ENCODE measurements around the gene SORCS3. TPM values are rescaled to one million over a fixed set of nuclear protein-coding genes. Genes with fewer than 3 reads are reported as not detected.

SORCS3 gene
- total and polyA plus RNA-seq, 2 donors (not counting 1 experiment from before 2014, with no cell fraction given), result not detected

- no peaks in the 10 kb centered on the region for H4K20me1 ChIP-seq (ENCODE audit: control insufficient read depth, insufficient read depth, low read length, poor library complexity, severe bottlenecking)
- no peak overlapping the region for H3K9ac ChIP-seq (ENCODE audit: low read length)
- H3K27ac ChIP-seq (ENCODE audit: low read length in 2 of 2), result no peak overlapping the region
- 77% methylated on average over 2 of the region's 2 CpGs for WGBS (ENCODE audit: insufficient coverage)
- no peak overlapping the region for H3K4me2 ChIP-seq (replicated peaks; ENCODE audit: low read depth, low read length, poor library complexity, severe bottlenecking)
- Mint-ChIP-seq H3K4me3 (no peak overlapping the region), H3K27me3 (no peaks in the 10 kb centered on the region), H3K27ac (no peak overlapping the region), H3K4me1 (no peaks in the 10 kb centered on the region), H3K9me3 (ENCODE audit: insufficient read depth) (no peaks in the 10 kb centered on the region)
- no peak overlapping the region for H2AFZ ChIP-seq (ENCODE audit: insufficient read depth, low read depth, low read length, poor library complexity, severe bottlenecking)
- no peaks in the 10 kb centered on the region for H3K36me3 ChIP-seq (replicated peaks in 1 of 2; ENCODE audit: control extremely low read depth in 1 of 2, control insufficient read depth in 1 of 2, extremely low read depth in 1 of 2, insufficient read depth in 2 of 2, low read length in 1 of 2)
- TF ChIP-seq CTCF (IDR thresholded peaks at IDR 0.05) (no peak), EZH2 (IDR thresholded peaks at IDR 0.05; ENCODE audit: borderline replicate concordance, insufficient read depth, low read depth, low read length, poor library complexity, severe bottlenecking) (no peak)
- POLR2A ChIA-PET, result no interaction called here
- intact Hi-C loops (cut with micrococcal nuclease), result no loop called here
- H3K27me3 ChIP-seq (replicated peaks in 1 of 4; ENCODE audit: control extremely low read depth in 1 of 4, control insufficient read depth in 3 of 4, insufficient read depth in 4 of 4, low read length in 3 of 4), result no peaks in the 10 kb centered on the region
- ATAC-seq (ENCODE audit: low read depth) (no peak), DNase-seq (no peak)
- CTCF ChIA-PET, result no interaction called here
- H3K4me3 ChIP-seq (ENCODE audit: control extremely low read depth in 1 of 5, extremely low read depth in 1 of 5, insufficient read depth in 1 of 5, low read depth in 2 of 5, low read length in 4 of 5), result no peak overlapping the region
- H3K79me2 ChIP-seq (ENCODE audit: control insufficient read depth, insufficient read depth, low read length), result no peaks in the 10 kb centered on the region
- H3K9me3 ChIP-seq (ENCODE audit: control extremely low read depth in 1 of 3, control insufficient read depth in 2 of 3, insufficient read depth in 1 of 3, low read length in 2 of 3), result peaks cover 0 to 2% (median 0%) of the 10 kb centered on the region in 3 donors
- H3K4me1 ChIP-seq (ENCODE audit: control insufficient read depth in 2 of 2, insufficient read depth in 2 of 2, low read length in 2 of 2), result no peaks in the 10 kb centered on the region
Observed at GRCh38 chr10:104791471-104791870, 150.4 kb downstream of the SORCS3 start.

GRCh38 chr10:104795411-104795810 is 154.3 kb downstream of the SORCS3 start:
- Histone ChIP-seq H3K4me3 (ENCODE audit: control extremely low read depth in 1 of 5, extremely low read depth in 1 of 5, insufficient read depth in 1 of 5, low read depth in 2 of 5, low read length in 4 of 5) (no peak overlapping the region), H3K4me1 (ENCODE audit: control insufficient read depth in 2 of 2, insufficient read depth in 2 of 2, low read length in 2 of 2) (no peaks in the 10 kb centered on the region), H2AFZ (ENCODE audit: insufficient read depth, low read depth, low read length, poor library complexity, severe bottlenecking) (no peak overlapping the region), H3K27me3 (replicated peaks in 1 of 4; ENCODE audit: control extremely low read depth in 1 of 4, control insufficient read depth in 3 of 4, insufficient read depth in 4 of 4, low read length in 3 of 4) (no peaks in the 10 kb centered on the region), H3K9ac (ENCODE audit: low read length) (no peak overlapping the region), H4K20me1 (ENCODE audit: control insufficient read depth, insufficient read depth, low read length, poor library complexity, severe bottlenecking) (no peaks in the 10 kb centered on the region), H3K27ac (ENCODE audit: low read length in 2 of 2) (no peak overlapping the region), H3K36me3 (replicated peaks in 1 of 2; ENCODE audit: control extremely low read depth in 1 of 2, control insufficient read depth in 1 of 2, extremely low read depth in 1 of 2, insufficient read depth in 2 of 2, low read length in 1 of 2) (no peaks in the 10 kb centered on the region), H3K79me2 (ENCODE audit: control insufficient read depth, insufficient read depth, low read length) (no peaks in the 10 kb centered on the region), H3K9me3 (ENCODE audit: control extremely low read depth in 1 of 3, control insufficient read depth in 2 of 3, insufficient read depth in 1 of 3, low read length in 2 of 3) (peaks cover 0 to 5% (median 1%) of the 10 kb centered on the region in 3 donors), H3K4me2 (replicated peaks; ENCODE audit: low read depth, low read length, poor library complexity, severe bottlenecking) (no peak overlapping the region)
- no peak for ATAC-seq (ENCODE audit: low read depth)
- no peaks in the 10 kb centered on the region for H3K4me1 Mint-ChIP-seq
- CTCF ChIA-PET, result no interaction called here
- H3K27ac Mint-ChIP-seq, result no peak overlapping the region
- H3K4me3 Mint-ChIP-seq, result no peak overlapping the region
- 100% methylated on average over 3 of the region's 3 CpGs for WGBS (ENCODE audit: insufficient coverage)
- no peak for DNase-seq
- H3K27me3 Mint-ChIP-seq, result no peaks in the 10 kb centered on the region
- peaks cover 2% of the 10 kb centered on the region for H3K9me3 Mint-ChIP-seq (ENCODE audit: insufficient read depth)
- POLR2A ChIA-PET, result no interaction called here
- intact Hi-C loops (cut with micrococcal nuclease), result no loop called here
- no peak for TF ChIP-seq CTCF (IDR thresholded peaks at IDR 0.05)
- TF ChIP-seq EZH2 (IDR thresholded peaks at IDR 0.05; ENCODE audit: borderline replicate concordance, insufficient read depth, low read depth, low read length, poor library complexity, severe bottlenecking), result no peak

Measured in B cell (primary cell).